GM12801 (cell line): Measurements from ENCODE around the gene PRKAG2.

Experiments used
- CTCF ChIP-seq: IDR thresholded peaks from one replicate; pipeline ENCODE4 v1.5.1; 2011; ENCODE audit warnings: control low read depth; ENCODE audit not compliant: insufficient read length; ENCODE audit errors: extremely low read depth

The PRKAG2 gene

GRCh38 chr7:151704960-151705635 is 171.8 kb downstream of the PRKAG2 start:
- TF ChIP-seq CTCF = no peak

DNA sequence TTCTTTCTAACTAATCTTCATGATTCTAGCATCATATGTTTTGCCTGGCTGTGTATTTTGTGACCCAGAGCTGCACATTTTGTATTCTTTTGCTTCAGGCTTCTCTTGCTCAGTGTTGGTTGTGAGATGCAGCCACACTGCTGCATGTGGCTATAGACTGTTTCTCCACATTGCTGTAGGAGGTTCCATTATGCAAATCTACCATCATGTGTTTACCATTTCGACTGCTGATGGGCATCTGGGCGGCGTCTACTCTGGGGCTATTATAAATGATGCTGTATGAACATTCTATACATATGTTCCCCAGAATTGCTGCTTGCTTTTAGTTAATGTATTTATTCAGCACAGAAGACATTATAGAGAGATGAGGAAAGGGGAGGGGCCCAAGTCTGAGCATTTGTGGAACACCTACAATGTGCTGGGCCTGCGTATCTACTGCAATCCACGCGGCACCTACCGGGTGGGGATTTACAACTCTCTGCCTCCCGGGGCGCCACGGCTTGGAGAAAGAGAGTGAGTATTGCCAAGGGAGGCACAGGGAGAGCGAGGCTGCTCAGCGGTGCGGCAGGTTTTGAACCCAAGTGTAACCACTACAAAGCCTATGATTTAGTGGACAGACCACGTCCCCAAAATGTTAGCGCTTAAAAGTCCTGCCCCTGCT is 172.5 kb downstream of the PRKAG2 start:
- no peak for TF ChIP-seq CTCF

- no peak for TF ChIP-seq CTCF
These were observed 174.0 kb downstream of the PRKAG2 start for GRCh38 chr7:151702961-151703360.

GRCh38 chr7:151700586-151701165 is 176.2 kb downstream of the PRKAG2 start:
- TF ChIP-seq CTCF = no peak

DNA sequence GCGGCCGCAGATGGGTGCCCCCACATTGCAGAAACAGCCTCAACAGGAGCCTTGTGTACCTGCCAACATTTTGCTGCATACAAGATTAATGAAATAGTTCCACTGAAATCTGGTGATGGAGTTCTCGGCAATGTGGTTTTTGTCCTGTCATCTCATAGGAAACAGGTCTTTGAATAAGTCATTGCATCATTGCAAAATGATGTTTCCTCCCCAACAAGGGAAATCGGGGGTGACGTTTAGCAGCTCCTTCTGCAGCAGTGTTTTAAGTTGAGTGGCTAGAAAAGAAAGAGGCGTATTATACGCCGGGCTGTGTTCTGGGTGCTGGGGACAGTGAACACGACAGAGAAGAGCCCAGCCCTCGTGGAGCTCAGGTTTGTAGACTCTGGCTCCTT is 177.0 kb downstream of the PRKAG2 start:
- TF ChIP-seq CTCF = no peak

GRCh38 chr7:151699147-151699927 is 177.6 kb downstream of the PRKAG2 start:
- TF ChIP-seq CTCF = no peak

DNA sequence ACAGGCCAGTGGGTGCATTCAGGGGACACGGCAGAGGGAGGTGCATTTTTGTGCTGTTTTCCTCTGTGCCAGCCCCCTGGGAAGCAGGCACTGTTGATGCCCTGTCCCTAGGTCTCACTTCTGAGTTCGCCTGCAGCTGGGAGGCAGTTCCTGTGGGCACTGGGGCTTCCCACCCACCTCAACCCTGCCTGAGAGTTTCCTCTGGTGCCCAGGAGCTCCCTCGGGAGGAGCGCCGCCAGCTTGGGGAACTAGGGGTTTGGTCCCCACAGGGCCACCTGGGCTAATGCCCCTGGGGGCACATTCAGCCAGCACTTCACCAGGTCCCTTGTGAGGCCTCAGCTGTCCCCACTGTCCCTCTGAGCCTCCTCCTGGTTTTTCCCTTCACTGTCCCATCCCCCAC is 179.0 kb downstream of the PRKAG2 start:
- TF ChIP-seq CTCF = no peak
